NCI-H69 (cell line): Measurements from ENCODE around the gene MGAT5B.
A peak's percentile ranks its signal among the peaks of the same experiment; 100 is the strongest.

ENCODE experiments used
- DNase-seq: peaks from one replicate; lab custom pipeline; 2025; lab: John Stamatoyannopoulos, UW

MGAT5B gene

GRCh38 chr17:76879691-76880090 lies 11.5 kb downstream of the MGAT5B start:
- no peak for DNase-seq

DNA sequence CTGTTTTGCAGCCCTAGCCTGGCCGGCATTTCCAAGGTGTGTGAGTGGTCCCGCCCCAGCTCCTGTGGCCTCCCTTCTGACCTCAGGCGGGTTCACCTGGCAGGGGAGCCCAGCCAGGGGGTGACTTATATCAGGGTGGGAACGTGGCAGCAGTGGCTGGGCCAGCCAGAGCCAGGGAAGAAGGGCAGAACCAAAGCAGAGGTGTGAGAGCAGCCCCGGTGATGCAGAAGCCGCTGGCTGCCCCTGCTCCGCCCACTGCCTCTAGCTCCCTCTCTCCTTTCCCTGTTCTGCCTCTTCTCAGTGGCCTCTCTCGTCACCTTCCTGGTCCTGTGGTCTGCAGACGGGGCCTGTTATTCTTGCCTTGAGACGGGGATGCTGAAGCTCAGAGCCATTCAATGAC lies 12.1 kb downstream of the MGAT5B start:
- no peak for DNase-seq

GRCh38 chr17:76880971-76881370 lies 12.8 kb downstream of the MGAT5B start:
- DNase-seq, result no peak

DNA sequence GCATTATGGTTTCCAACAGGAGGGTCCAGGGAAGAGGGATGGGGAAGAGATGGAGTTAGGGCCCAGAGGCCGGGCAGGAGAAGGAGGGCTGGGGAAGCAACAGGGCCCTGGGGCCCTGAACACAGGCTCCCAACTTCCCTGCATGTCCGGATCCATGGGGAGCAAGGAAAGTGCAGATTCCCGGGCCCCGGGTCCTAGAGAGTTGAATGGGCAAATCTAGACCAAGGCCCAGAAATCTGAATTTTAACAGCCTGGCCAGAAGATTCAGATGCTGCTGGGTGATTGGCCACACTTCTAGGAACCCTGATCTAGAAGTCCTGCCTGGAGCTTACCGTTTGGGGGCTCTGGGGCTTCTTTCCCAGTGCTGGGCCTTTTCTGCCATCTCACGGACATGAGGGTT lies 13.2 kb downstream of the MGAT5B start:
- DNase-seq, result no peak

- no peak for DNase-seq
Measured at GRCh38 chr17:76881966-76882365, 13.8 kb downstream of the MGAT5B start.

GRCh38 chr17:76883744-76884525 lies 15.7 kb downstream of the MGAT5B start:
- DNase-seq, result no peak

- DNase-seq, result peak; percentile 45
Measured at GRCh38 chr17:76884995-76885893, 17.0 kb downstream of the MGAT5B start.

DNA sequence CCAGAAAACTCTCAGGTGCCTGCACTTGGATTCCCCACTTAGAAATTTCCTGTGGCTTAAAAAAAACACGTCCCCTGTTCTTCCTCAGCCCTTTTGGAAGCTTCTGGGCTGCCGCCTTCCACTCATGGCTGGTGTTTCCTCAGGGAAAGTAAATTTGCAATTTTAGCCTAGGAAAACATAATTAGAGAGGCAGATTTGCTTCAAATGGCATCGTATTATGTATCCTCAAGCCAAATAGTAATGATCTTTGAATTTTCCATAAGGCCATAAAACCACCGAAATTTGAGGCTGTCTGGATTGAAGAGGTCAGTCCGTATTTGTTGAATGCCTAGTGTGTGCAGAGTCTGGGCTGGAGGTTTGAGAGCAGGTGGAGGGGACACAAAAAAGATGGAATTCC lies 17.7 kb downstream of the MGAT5B start:
- DNase-seq, result no peak

DNA sequence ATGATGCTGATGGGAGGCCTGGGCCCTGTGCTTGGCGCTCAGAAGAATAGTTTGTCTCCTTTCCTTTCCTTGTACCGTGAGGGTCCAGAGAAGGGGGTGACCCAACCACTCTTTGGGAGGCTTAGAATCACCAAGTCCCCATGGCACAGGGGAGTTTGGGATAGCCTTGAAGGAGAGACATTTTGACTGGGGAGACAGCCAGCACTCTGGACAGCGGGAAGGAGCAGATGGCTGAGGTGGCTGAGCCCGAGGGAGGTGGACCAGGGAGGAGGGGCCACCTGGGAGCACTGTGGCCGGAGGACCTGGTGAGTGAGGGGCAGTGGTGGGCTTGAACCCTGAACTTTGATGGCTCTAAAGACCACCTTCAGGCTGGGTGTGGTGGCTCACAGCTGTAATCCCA lies 18.2 kb downstream of the MGAT5B start:
- DNase-seq, result no peak

DNA sequence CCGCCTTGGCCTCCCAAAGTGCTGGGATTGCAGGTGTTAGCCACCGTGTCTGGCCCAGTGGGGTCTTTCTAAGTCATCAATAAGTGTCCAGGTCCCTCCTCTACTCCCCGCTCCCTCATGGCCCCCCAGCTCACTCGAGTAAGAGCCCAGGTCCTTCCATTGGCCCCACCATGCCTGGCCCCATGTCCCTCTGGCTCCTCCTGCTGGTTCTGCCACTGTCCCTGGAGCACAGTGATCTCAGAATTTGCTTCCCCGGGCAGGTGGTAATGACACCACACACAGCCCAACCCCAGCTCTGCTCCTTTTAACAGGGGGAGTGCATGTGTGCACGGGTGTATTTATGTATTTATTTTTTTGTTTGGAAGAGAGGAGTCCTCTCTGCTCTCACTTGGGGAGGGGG lies 19.6 kb downstream of the MGAT5B start:
- no peak for DNase-seq

DNA sequence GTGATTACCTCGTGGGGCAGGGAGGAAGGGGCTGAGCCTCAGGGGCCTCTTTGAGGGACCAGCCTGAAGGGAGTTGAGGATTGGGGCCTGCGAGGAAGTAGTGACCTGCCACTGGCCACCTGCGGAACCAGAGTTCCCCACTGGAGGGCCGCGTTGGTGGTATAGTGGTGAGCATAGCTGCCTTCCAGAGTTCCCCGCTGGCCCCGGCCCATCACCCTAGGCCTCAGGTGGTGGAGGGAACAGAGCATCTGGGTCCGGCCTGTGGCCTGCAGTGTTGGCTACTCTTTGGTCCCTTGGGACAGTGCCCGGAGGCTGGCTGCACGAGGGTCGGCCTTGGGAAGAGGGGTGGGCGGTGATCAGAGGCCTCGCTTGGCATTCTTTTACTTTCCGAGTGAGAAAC lies 20.5 kb downstream of the MGAT5B start:
- DNase-seq, result no peak

DNA sequence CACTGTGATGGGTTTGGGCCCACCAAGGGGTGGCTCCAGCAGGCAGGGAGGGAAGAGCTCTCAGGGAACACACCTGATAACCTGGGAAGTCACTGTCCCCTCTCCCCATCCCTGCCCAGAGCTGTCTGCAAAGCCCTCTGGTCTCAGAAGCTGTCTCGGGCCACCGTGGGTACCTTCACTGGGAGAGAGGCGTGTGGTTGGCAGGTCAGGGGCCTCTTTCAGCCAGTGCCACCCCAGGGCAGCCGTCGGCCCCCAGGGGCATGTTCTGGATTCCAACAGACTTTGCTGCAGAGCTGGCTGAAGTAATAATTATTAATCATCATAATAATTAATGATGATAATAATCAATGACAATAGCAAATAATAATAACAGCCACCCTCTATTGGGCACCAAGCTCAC lies 21.1 kb downstream of the MGAT5B start:
- no peak for DNase-seq

GRCh38 chr17:76892329-76892728 lies 24.1 kb downstream of the MGAT5B start:
- DNase-seq, result no peak

DNA sequence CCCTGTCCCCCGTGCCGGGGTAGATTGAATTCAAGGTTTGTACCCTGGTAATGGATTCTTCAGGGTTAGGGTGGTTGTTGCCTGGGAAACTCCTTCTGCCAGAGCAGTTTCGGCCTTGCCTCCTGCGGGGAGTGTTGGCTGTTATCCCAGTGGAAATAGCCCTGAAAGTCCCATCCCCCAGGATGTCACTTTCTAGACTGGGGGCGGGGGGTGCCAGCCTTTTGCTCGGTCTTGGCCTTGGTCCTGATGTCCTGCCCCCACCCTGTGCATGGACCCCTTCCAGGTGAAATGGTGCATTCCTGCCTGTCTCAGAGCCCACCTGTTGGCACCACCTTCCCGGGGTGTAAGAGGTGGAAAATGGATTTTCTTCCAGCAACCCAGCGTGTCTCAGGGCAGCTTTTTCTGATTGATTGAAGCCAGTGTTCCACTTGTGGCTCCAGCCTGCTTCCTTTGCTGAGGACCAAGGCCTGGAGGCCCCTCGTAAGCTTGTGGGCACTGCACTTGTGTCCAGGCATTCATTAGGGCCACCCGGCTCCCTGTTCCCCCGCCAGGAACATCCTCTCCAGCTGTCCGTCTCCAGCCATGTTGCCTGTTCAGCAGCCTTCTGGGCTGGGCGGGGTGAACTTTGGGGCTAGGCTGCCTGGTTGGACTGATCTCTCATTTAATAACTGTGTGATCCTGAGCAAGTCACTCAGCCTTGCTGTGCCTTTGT lies 25.6 kb downstream of the MGAT5B start:
- peak; percentile 92 for DNase-seq

DNA sequence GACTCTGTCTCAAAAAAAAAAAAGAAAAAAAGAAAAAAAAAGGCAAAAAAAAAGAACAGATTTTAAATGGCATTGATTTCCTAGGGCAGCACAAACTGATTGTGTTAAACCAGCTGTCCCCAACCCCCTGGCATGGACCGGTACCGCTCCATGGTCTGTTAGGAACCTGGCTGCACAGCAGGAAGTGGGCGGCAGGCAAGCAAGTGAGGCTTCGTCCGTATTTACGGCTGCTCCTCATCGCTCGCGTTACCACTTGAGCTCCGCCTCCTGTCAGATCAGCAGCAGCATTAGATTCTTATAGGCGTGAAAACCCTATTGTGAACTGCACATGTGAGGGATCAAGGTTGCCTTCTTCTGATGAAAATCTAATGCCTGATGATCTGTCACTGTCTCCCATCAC lies 26.6 kb downstream of the MGAT5B start:
- no peak for DNase-seq

GRCh38 chr17:76897023-76897422 lies 28.8 kb downstream of the MGAT5B start:
- DNase-seq, result no peak

- DNase-seq, result no peak
Measured at GRCh38 chr17:76899414-76899813, 31.2 kb downstream of the MGAT5B start.

GRCh38 chr17:76900723-76901122 lies 32.5 kb downstream of the MGAT5B start:
- DNase-seq, result no peak

GRCh38 chr17:76901542-76902197 lies 33.5 kb downstream of the MGAT5B start:
- peak; percentile 26 for DNase-seq

DNA sequence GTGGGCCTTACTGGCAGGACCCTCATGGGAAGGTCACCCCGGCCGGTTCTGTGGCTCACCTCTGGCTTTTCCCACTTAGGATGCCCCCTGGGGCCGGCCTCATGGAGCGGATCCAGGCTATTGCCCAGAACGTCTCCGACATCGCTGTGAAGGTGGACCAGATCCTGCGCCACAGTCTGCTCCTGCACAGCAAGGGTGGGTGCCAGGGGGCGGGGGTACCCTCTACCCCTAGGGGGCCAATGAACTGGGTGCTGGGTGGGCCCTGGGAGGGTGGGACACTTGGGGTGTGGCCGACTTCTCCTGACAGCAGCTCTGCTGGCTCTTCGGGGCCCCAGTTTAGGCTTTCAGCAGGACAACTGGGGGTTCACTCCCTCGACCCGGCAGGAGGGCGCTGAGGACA lies 34.3 kb downstream of the MGAT5B start:
- DNase-seq, result no peak

DNA sequence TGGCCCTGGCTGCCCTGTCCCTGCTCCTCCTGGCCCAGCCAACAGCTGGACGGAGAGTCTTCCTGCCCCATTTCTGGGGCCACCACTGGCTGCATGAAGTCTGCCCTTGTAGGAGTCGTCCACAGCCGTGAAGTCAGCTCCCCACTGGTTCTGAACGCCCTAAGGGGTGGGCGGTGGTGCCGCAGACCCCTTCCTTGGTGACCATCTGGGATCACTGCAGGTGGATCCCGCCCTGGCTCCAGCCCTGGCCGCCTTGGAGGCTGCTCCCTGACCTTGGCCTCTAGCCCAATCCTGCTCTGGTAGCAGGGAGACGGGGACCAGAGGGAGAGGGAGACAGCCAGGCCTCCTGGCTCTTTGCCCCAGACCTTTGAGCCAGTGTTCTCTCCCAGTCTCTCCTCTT lies 35.4 kb downstream of the MGAT5B start:
- no peak for DNase-seq

DNA sequence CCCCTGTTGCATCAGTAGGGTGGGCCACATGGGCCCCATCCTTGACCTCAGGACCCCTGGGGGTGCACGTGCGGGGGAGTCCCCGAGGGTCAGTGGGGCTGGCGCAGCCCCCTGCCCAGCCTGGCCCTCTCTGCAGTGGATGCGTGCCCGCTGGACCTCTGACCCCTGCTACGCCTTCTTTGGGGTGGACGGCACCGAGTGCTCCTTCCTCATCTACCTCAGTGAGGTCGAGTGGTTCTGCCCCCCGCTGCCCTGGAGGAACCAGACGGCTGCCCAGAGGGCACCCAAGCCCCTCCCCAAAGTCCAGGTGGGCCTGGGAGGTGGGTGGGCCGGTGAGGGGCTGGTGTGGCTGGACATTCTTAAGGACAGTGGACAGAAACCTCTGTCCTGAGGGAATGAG lies 35.9 kb downstream of the MGAT5B start:
- DNase-seq, result no peak
